SU-DHL-6 (cell line): ENCODE measurements around the gene NME4.

Experiments used
- H2AFZ ChIP-seq: fragments of 200-600 bp; sonication (generic); 2 replicates; pipeline ENCODE4 v1.6.1; 2014; ENCODE audit warnings: low read depth, mild to moderate bottlenecking, moderate library complexity, mixed read lengths, antibody characterized with exemption, low read length; ENCODE audit not compliant: severe bottlenecking
- H3F3A ChIP-seq: fragments of 200-600 bp; shearing (Covaris generic); 2 replicates; pipeline ENCODE4 v1.6.0; 2016; ENCODE audit warnings: antibody characterized with exemption, mild to moderate bottlenecking; ENCODE audit not compliant: insufficient read depth
- H3K27ac ChIP-seq: fragments of 200-600 bp; sonication (generic); 2 replicates; pipeline ENCODE4 v1.5.1; 2016; ENCODE audit warnings: low read depth, mild to moderate bottlenecking, low read length, moderate library complexity, mixed read lengths
- H3K27me3 ChIP-seq: fragments of 200-600 bp; sonication (generic), shearing (Covaris generic); 2 replicates; pipeline ENCODE4 v1.6.0; 2014; ENCODE audit warnings: mild to moderate bottlenecking, low read length
- H3K36me3 ChIP-seq: fragments of 200-600 bp; sonication (generic); 2 replicates; pipeline ENCODE4 v1.6.1; 2014; ENCODE audit warnings: mild to moderate bottlenecking, low read length, mixed read lengths
- H3K4me2 ChIP-seq: fragments of 300-600, 200-600 bp; shearing (Covaris generic), sonication (generic); 2 replicates; pipeline ENCODE4 v1.6.0; 2014; ENCODE audit warnings: low read length, low read depth, mild to moderate bottlenecking; ENCODE audit not compliant: poor library complexity, severe bottlenecking
- H3K4me3 ChIP-seq: fragments of 200-600 bp; sonication (generic); 2 replicates; pipeline ENCODE4 v1.5.1; 2014; ENCODE audit warnings: antibody characterized with exemption, low read length, mild to moderate bottlenecking, mixed read lengths; ENCODE audit not compliant: insufficient read depth, poor library complexity, severe bottlenecking
- H3K79me2 ChIP-seq: fragments of 200-600 bp; sonication (generic); 2 replicates; pipeline ENCODE4 v1.6.1; 2014; ENCODE audit warnings: mild to moderate bottlenecking, low read length, moderate library complexity; ENCODE audit not compliant: insufficient read depth
- H3K9ac ChIP-seq: fragments of 200-600 bp; sonication (generic); 2 replicates; pipeline ENCODE4 v1.7.0; 2014; ENCODE audit warnings: mild to moderate bottlenecking, low read length
- H3K9me2 ChIP-seq: fragments of 200-600 bp; sonication (generic); replicated peaks from 2 replicates; pipeline ENCODE4 v1.6.1; 2014; ENCODE audit warnings: low read length; ENCODE audit not compliant: insufficient read depth
- H3K9me3 ChIP-seq: fragments of 200-600 bp; sonication (generic); 2 replicates; pipeline ENCODE4 v1.6.1; 2014; ENCODE audit warnings: low read length, mixed read lengths; ENCODE audit not compliant: insufficient read depth
- H4K20me1 ChIP-seq: fragments of 200-600 bp; sonication (generic); 2 replicates; pipeline ENCODE4 v1.6.1; 2014; ENCODE audit warnings: low read depth, mild to moderate bottlenecking, antibody characterized with exemption, low read length, moderate library complexity, mixed read lengths
- CTCF ChIP-seq: fragments of 200-600 bp; sonication (generic); IDR thresholded peaks from one replicate; pipeline ENCODE4 v1.5.1; 2017; ENCODE audit warnings: antibody characterized with exemption, mild to moderate bottlenecking, low read length, moderate library complexity; ENCODE audit not compliant: insufficient read depth, poor library complexity, severe bottlenecking
- EZH2phosphoT487 ChIP-seq: fragments of 200-600 bp; sonication (generic), shearing (Covaris generic); conservative IDR thresholded peaks from 2 replicates; pipeline ENCODE4 v1.6.1; 2018; ENCODE audit warnings: mild to moderate bottlenecking, antibody characterized with exemption, low read length, moderate library complexity, mixed read lengths

The NME4 gene

DNA sequence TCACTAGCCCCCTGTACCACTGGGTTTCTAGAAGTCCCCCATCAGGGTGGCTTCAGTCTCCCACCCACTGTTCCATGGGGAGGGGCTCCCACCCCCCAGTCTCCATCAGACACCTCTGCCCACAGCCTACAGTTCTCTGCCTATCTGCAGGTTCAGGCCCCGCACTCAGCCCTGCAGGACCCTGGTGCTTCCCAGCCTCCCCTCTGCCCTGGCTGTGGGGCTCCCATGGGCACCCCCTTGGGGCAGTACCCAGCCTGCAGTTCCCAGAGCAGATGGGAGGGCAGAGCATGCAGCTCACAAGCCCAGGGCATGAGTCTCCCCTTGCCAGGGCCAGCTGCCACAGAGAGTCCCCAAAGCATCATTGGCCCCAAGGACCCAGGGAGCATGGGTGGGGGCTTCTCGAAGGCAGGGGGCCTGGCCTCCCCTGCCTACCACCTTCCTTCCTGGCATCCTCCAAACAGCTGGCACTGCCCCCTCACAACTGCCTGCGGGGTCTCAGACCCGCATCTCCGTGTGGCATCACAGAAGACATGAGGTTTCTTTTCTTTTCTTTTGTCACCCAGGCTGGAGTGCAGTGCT, 23.9 kb upstream of the NME4 start:
- Histone ChIP-seq H3K27ac (no peak overlapping the region), H3K4me3 (no peak overlapping the region), H3F3A (0 out of 2 replicates have a peak, but pooled peaks cover 4% of the 10 kb centered on the region), H3K9ac (no peak overlapping the region), H3K9me2 (no peaks in the 10 kb centered on the region), H3K27me3 (no peaks in the 10 kb centered on the region), H2AFZ (no peak overlapping the region), H4K20me1 (no peaks in the 10 kb centered on the region), H3K36me3 (no peaks in the 10 kb centered on the region), H3K79me2 (no peaks in the 10 kb centered on the region), H3K9me3 (no peaks in the 10 kb centered on the region), H3K4me2 (no peak overlapping the region)
- TF ChIP-seq EZH2phosphoT487 (no peak), CTCF (no peak)

GRCh38 chr16:373848-374615, 23.0 kb upstream of the NME4 start:
- no peaks in the 10 kb centered on the region for H3K9me2 ChIP-seq
- no peak overlapping the region for H3K4me2 ChIP-seq
- no peaks in the 10 kb centered on the region for H3K36me3 ChIP-seq
- no peaks in the 10 kb centered on the region for H3K9me3 ChIP-seq
- H3K4me3 ChIP-seq, result no peak overlapping the region
- no peak overlapping the region for H2AFZ ChIP-seq
- H3K27me3 ChIP-seq, result no peaks in the 10 kb centered on the region
- H3K9ac ChIP-seq, result no peak overlapping the region
- H3K27ac ChIP-seq, result no peak overlapping the region
- TF ChIP-seq EZH2phosphoT487 (no peak), CTCF (no peak)
- no peaks in the 10 kb centered on the region for H4K20me1 ChIP-seq
- H3K79me2 ChIP-seq, result no peaks in the 10 kb centered on the region
- 0 out of 2 replicates have a peak, but pooled peaks cover 4% of the 10 kb centered on the region for H3F3A ChIP-seq

GRCh38 chr16:374616-374926, 22.4 kb upstream of the NME4 start:
- H3K4me2 ChIP-seq, result no peak overlapping the region
- no peak overlapping the region for H3K27ac ChIP-seq
- no peaks in the 10 kb centered on the region for H3K36me3 ChIP-seq
- H3K27me3 ChIP-seq, result no peaks in the 10 kb centered on the region
- no peak overlapping the region for H3K4me3 ChIP-seq
- no peaks in the 10 kb centered on the region for H4K20me1 ChIP-seq
- 0 out of 2 replicates have a peak, but pooled peaks cover 4% of the 10 kb centered on the region for H3F3A ChIP-seq
- H2AFZ ChIP-seq, result no peak overlapping the region
- TF ChIP-seq EZH2phosphoT487 (no peak), CTCF (no peak)
- H3K9ac ChIP-seq, result no peak overlapping the region
- peaks cover 3% of the 10 kb centered on the region; the same call in 1 of the 2 replicates for H3K79me2 ChIP-seq
- H3K9me3 ChIP-seq, result no peaks in the 10 kb centered on the region
- no peaks in the 10 kb centered on the region for H3K9me2 ChIP-seq
